Breast epithelium (tissue), 3 donors: ENCODE results near the gene PIH1D1.

Source experiments
- POLR2A ChIP-seq: fragments of 450-650 bp; IDR thresholded peaks from one replicate; pipeline ENCODE4 v1.6.1; 2016; ENCODE audit warnings: antibody characterized with exemption, mild to moderate bottlenecking, moderate library complexity
- POLR2AphosphoS5 ChIP-seq, 3 donors: sonication (generic); formaldehyde crosslinking; IDR thresholded peaks; one replicate each; pipeline ENCODE4 v1.6.1; 2017; ENCODE audit warnings: antibody characterized with exemption in 3 of 3

DNA sequence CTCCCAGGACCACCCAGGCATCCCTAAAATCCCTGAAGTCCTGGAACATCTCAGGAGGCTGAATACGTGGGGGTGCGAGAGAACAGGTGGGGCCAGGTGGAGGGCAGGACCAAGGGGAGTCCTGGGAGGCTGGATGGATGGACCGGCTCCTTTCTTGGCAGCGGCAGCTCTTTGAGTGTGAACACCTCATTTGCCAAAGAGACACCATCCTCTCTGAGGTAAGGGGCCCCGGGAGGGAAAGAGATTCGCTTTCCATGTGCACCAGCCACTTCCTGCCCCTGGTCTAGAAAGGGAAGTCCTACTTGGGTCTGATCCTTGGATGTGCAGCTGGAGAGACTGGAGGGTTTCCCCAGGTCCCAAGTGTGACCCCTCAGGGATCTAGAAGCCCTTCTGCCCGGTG, 44.5 kb downstream of the PIH1D1 start:
- TF ChIP-seq POLR2A (no peak), POLR2AphosphoS5 (IDR thresholded peaks at IDR 0.05) (no peak)
